Mesothelial cell of epicardium (in vitro differentiated cells): ENCODE measurements around the gene COL11A1. TPM values are rescaled to one million over a fixed set of nuclear protein-coding genes. Genes with fewer than 3 reads are reported as not detected.
"Not testable (repeated sequence)": the region's sequence is repeated elsewhere in the genome, so short reads cannot be mapped to it uniquely, and the experiment has no call there.

Experiments
- DNase-seq, 2 experiments: peaks; one replicate each; pipeline ENCODE4 v3.0.0; 2021; ENCODE audit warnings: low spot score in 2 of 2; ENCODE audit not compliant: unreplicated experiment in 2 of 2
- H3K27ac Mint-ChIP-seq: 2 replicates; pipeline ENCODE4 v1.8.0; 2021; ENCODE audit warnings: mixed read lengths
- H3K27me3 Mint-ChIP-seq: 2 replicates; pipeline ENCODE4 v1.8.0; 2021; ENCODE audit warnings: low read depth, mixed read lengths
- H3K36me3 Mint-ChIP-seq: 2 replicates; pipeline ENCODE4 v1.8.0; 2021; ENCODE audit warnings: mixed read lengths
- H3K4me1 Mint-ChIP-seq: 2 replicates; pipeline ENCODE4 v1.8.0; 2021; ENCODE audit warnings: mixed read lengths
- H3K4me3 Mint-ChIP-seq: 2 replicates; pipeline ENCODE4 v1.8.0; 2021; ENCODE audit warnings: mild to moderate bottlenecking, moderate library complexity, mixed read lengths
- H3K9me3 Mint-ChIP-seq: 2 replicates; pipeline ENCODE4 v1.8.0; 2021; ENCODE audit warnings: mixed read lengths
- CTCF ChIP-seq: fragments of 200-600 bp; sonication (generic); IDR thresholded peaks from one replicate; pipeline ENCODE4 v1.5.0; 2021; ENCODE audit warnings: antibody characterized with exemption; ENCODE audit not compliant: unreplicated experiment
- total RNA-seq: library from RNA; stranded (reverse); gene quantifications from 3 replicates; pipeline ENCODE4 v1.2.1, GENCODE V29; 2021

The COL11A1 gene
- total RNA-seq, 1 donor from 2014 or later = 133 TPM

- H3K27me3 Mint-ChIP-seq = no peaks in the 10 kb centered on the region
- DNase-seq = no peak
- no peak overlapping the region for H3K27ac Mint-ChIP-seq
- no peaks in the 10 kb centered on the region for H3K36me3 Mint-ChIP-seq
- TF ChIP-seq CTCF = no peak
- H3K9me3 Mint-ChIP-seq = no peaks in the 10 kb centered on the region
- no peak overlapping the region for H3K4me3 Mint-ChIP-seq
- no peaks in the 10 kb centered on the region for H3K4me1 Mint-ChIP-seq
These were observed 34.1 kb upstream of the COL11A1 start for GRCh38 chr1:103142461-103142860.

GRCh38 chr1:103129796-103130195, 21.5 kb upstream of the COL11A1 start:
- no peak overlapping the region for H3K4me3 Mint-ChIP-seq
- peaks cover 8% of the 10 kb centered on the region for H3K9me3 Mint-ChIP-seq
- TF ChIP-seq CTCF = no peak
- no peaks in the 10 kb centered on the region for H3K36me3 Mint-ChIP-seq
- H3K27ac Mint-ChIP-seq = no peak overlapping the region
- no peaks in the 10 kb centered on the region for H3K27me3 Mint-ChIP-seq
- H3K4me1 Mint-ChIP-seq = no peaks in the 10 kb centered on the region
- DNase-seq = no peak

- Mint-ChIP-seq H3K27ac (no peak overlapping the region), H3K4me3 (no peak overlapping the region), H3K4me1 (no peaks in the 10 kb centered on the region), H3K9me3 (peaks cover 8% of the 10 kb centered on the region), H3K27me3 (no peaks in the 10 kb centered on the region), H3K36me3 (no peaks in the 10 kb centered on the region)
- TF ChIP-seq CTCF = no peak
- DNase-seq = no peak
These were observed 20.9 kb upstream of the COL11A1 start for GRCh38 chr1:103129255-103129654.

- not testable (repeated sequence) for DNase-seq, H3K27me3 Mint-ChIP-seq, H3K9me3 Mint-ChIP-seq, H3K36me3 Mint-ChIP-seq, H3K4me1 Mint-ChIP-seq, H3K4me3 Mint-ChIP-seq, H3K27ac Mint-ChIP-seq
These were observed 19.9 kb upstream of the COL11A1 start for GRCh38 chr1:103128256-103128655.

- DNase-seq = no peak
- no peaks in the 10 kb centered on the region for H3K27me3 Mint-ChIP-seq
- no peak overlapping the region for H3K4me3 Mint-ChIP-seq
- no peak overlapping the region for H3K27ac Mint-ChIP-seq
- H3K9me3 Mint-ChIP-seq = peaks cover 11% of the 10 kb centered on the region
- H3K4me1 Mint-ChIP-seq = no peaks in the 10 kb centered on the region
- no peaks in the 10 kb centered on the region for H3K36me3 Mint-ChIP-seq
- TF ChIP-seq CTCF = no peak
These were observed 16.9 kb upstream of the COL11A1 start for GRCh38 chr1:103125219-103125618.

- peaks cover 12% of the 10 kb centered on the region for H3K9me3 Mint-ChIP-seq
These were observed 14.8 kb upstream of the COL11A1 start for GRCh38 chr1:103122983-103123720.

More at GRCh38 chr1:103122983-103123720, 14.8 kb upstream of the COL11A1 start:
- Mint-ChIP-seq H3K27ac (no peak overlapping the region), H3K4me1 (no peaks in the 10 kb centered on the region), H3K27me3 (no peaks in the 10 kb centered on the region), H3K36me3 (no peaks in the 10 kb centered on the region), H3K4me3 (no peak overlapping the region)
- no peak for TF ChIP-seq CTCF
- no peak for DNase-seq
